Choroid plexus epithelial cell (primary cell): Measurements from ENCODE around the gene SCN4B.

Experiments used
- DNase-seq: peaks from one replicate; pipeline ENCODE4 v3.0.0-alpha.2; 2010; ENCODE audit warnings: low read depth
- H3K4me3 ChIP-seq: 2 replicates; pipeline ENCODE4 v1.5.1; 2011; ENCODE audit warnings: low read depth, mild to moderate bottlenecking, control low read depth, low read length, moderate library complexity
- TF ChIP-seq, protein P1 (sequence below): conservative IDR thresholded peaks from 2 replicates; pipeline ENCODE4 v1.5.1; 2011; ENCODE audit warnings: low read depth, mild to moderate bottlenecking, control low read depth, inconsistent platforms, low read length, moderate library complexity

Gene SCN4B

DNA sequence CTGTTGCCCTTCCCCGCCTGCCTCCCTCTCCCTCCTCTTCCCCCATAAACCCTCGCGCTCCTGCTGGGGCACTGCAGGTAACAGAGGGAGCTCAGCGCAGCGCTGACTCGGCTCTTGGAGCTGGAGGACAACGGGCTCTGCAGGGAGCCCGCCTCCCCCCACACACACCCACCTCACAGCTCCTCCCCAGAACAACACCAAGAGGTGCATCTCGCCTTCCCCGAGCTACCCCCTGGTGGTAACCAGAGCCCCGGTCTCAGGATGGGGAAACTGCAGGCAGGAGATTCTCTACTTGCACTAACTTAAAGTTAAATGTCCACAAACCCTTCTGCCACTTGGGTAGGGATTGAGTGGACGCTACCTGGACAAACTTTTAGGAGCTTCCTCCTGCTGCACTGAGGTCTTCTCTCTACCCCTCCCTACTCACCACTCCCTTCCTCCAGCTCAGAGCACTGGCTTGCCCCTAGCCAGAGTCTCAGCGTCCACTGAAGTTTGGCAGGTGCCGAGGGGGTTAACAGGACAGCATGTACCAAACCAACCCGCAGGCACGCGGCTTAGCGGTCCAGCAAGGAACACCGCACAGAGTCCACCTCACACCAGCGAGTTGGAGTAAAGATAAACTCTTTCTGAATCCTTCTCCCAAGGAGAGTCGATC lies 4.0 kb upstream of the SCN4B start:
- no peak for DNase-seq
- TF ChIP-seq, protein P1, sequence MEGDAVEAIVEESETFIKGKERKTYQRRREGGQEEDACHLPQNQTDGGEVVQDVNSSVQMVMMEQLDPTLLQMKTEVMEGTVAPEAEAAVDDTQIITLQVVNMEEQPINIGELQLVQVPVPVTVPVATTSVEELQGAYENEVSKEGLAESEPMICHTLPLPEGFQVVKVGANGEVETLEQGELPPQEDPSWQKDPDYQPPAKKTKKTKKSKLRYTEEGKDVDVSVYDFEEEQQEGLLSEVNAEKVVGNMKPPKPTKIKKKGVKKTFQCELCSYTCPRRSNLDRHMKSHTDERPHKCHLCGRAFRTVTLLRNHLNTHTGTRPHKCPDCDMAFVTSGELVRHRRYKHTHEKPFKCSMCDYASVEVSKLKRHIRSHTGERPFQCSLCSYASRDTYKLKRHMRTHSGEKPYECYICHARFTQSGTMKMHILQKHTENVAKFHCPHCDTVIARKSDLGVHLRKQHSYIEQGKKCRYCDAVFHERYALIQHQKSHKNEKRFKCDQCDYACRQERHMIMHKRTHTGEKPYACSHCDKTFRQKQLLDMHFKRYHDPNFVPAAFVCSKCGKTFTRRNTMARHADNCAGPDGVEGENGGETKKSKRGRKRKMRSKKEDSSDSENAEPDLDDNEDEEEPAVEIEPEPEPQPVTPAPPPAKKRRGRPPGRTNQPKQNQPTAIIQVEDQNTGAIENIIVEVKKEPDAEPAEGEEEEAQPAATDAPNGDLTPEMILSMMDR, result no peak
- H3K4me3 ChIP-seq, result no peak overlapping the region

DNA sequence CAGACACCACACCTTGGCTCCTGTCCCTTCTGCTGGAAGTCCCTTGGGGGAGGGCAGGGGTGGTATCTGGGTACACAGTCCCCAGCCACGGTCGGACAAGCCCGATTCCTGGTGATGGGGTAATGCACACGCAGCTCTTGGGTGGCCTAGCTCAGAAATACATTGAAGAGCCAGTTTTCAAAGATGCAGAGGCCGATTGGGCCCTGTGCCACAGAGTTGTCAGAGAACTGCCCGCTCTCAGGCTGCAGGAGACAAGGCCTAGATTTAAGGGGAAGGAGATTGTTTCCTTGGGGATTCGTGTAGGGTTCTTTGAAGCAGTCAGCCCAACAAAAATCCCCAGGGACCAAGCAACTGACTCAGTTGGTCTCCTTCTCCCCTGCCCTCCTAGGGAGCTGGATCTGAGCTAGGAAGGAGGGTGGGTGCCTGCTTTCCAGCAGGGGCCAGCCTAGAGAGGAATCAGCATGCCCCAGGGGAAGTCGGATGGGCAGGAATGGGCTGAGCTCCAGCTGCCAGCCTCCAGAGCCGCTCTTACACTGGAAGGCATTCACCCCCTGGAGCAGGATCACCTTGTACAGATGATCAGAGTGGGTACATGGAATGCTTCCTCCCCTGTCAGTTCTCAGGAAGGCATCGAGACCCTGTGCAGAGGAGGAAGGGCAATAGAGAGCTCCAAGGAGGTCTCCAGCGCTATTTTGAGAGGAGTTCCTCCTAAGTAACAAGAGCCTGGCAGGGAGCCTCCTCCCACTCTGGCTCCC lies 3.3 kb upstream of the SCN4B start:
- H3K4me3 ChIP-seq, result no peak overlapping the region
- TF ChIP-seq, protein P1, result no peak
- no peak for DNase-seq

DNA sequence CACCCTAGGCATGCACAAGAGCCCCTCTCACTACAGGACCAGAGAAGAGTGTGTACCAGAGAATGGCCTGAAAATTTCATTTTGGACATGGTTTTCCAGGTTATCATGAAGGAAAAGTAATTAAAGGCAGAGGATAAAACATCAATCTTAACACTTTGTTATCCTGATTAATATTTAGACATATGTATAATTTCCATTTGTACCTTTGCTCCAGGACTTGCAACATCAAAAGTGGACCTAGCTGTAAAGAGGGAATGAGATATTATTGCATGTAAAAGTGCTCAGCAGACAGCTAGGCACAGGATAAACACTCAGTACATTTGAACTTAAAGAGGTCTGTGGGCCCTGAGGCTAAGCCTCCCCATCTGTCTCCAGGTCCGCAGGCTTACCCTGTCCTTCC lies 2.0 kb upstream of the SCN4B start:
- TF ChIP-seq, protein P1, result no peak
- H3K4me3 ChIP-seq, result no peak overlapping the region
- DNase-seq, result no peak

DNA sequence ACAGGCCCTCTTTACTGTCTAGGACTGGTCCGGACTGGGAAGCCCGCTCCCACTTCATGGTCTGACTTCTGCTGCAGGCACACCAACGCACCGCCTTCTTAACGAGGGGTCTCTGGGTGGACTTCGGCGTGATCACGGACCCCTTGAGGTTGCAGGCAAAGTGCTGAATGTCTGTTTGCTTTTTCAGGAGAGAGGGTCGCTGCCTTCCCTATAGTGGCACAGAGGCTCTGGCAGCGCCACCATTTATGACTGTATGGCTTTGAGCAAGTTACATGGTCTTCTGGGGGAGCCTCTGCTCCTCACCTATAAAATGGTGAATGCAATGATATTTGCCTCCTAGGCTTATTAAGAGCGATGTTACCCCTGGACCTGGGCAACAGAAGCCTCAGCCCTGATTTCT lies 1.4 kb upstream of the SCN4B start:
- no peak overlapping the region for H3K4me3 ChIP-seq
- DNase-seq, result no peak
- TF ChIP-seq, protein P1, result no peak

DNA sequence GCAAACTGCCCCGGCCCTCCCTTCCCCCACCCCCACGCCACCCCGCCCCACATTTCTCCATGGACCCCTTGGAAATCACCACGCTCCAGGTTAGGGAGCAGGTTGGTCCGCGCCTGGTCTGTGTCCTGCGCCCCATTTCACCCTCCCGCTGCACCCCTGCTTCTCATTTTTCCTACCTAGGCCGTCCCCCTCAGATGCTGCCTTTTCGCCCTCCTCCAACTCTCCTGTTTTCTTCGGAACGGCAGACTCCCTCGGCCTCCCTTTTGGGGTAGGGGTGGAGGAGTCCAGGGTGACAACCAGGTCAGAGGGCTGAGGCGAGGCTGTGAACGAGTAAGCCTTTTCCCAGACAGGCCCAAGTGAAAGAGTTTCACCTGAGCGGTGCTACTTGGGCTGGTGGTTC lies 893 bp upstream of the SCN4B start:
- TF ChIP-seq, protein P1, result no peak
- DNase-seq, result no peak
- no peak overlapping the region for H3K4me3 ChIP-seq

DNA sequence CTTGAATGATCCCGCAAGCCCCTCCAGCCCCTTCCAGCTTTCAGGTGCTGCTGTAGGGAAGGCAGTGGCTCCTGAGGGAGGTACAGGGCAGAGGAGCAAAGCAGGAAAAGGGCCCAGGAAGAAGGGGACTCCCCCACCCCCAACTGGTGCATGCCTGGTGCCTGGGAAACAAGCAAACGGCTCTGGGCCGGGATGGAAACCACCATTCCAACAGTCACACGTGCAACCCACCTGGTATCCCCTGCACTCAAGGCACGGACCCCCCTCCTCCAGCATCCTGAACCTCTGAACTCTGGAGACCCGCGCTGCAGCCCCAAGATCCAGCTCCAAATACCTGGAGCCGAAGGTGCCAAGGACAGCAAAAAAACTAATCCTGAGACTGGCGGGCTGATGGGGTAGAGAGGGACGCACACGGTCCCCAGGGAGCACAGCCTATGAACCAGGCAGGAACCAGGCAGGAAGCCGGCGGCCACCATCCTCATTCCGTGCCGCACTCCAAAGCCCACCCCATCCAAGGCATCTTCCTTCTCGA lies 537 bp downstream of the SCN4B start:
- TF ChIP-seq, protein P1, result no peak
- no peak for DNase-seq
- H3K4me3 ChIP-seq, result no peak overlapping the region
